ENCODE measurements around the gene PIP5K1A. TPM values are rescaled to one million over a fixed set of nuclear protein-coding genes. Genes with fewer than 3 reads are reported as not detected.
A peak's percentile ranks its signal among the peaks of the same experiment; 100 is the strongest.

PIP5K1A gene
- total and polyA plus RNA-seq, 2 experiments from 2014 or later: 17.3 to 45.7 TPM

GRCh38 chr1:151175041-151175741 is 23.2 kb upstream of the PIP5K1A start:
- H4K20me1 ChIP-seq (ENCODE audit: insufficient read depth, poor library complexity, severe bottlenecking): no peaks in the 10 kb centered on the region
- H3K4me3 ChIP-seq: no peak overlapping the region
- no peak for DNase-seq (ENCODE audit: low spot score)
- H3K27ac ChIP-seq: no peak overlapping the region
- no peaks in the 10 kb centered on the region for H3K9me2 ChIP-seq (replicated peaks; ENCODE audit: insufficient read depth)
- no peak overlapping the region for H2AFZ ChIP-seq
- no peaks in the 10 kb centered on the region for H3K9me3 ChIP-seq (ENCODE audit: low read depth)
- no peaks in the 10 kb centered on the region for H3K4me1 ChIP-seq (ENCODE audit: insufficient read depth)
- no peaks in the 10 kb centered on the region for H3K27me3 ChIP-seq
- WGBS (ENCODE audit: low lambda C conversion rate, missing lambda C conversion rate): 88% methylated on average over 6 of the region's 6 CpGs
- no peaks in the 10 kb centered on the region for H3K79me2 ChIP-seq
- H3K36me3 ChIP-seq (replicated peaks; ENCODE audit: insufficient read depth, low read depth): no peaks in the 10 kb centered on the region
- TF ChIP-seq CTCF (IDR thresholded peaks at IDR 0.05; ENCODE audit: poor library complexity) (no peak), EZH2 (IDR thresholded peaks at IDR 0.05; ENCODE audit: borderline replicate concordance) (no peak), EZH2phosphoT487 (IDR thresholded peaks at IDR 0.05; ENCODE audit: low read depth, severe bottlenecking, unreplicated experiment) (no peak)
- H3K4me2 ChIP-seq: no peak overlapping the region

GRCh38 chr1:151175863-151176262 is 22.5 kb upstream of the PIP5K1A start, which contains the start of gene TMOD4:
TMOD4 (minus strand) TSS chr1:151175981; CDS start chr1:151174875, 1,106 bp downstream.
- Histone ChIP-seq H3K4me3 (no peak within 1 kb of the TSS), H3K36me3 (replicated peaks; ENCODE audit: insufficient read depth, low read depth) (no peaks in the 10 kb centered on the region), H3K4me2 (no peak within 1 kb of the TSS), H3K4me1 (ENCODE audit: insufficient read depth) (no peaks in the 10 kb centered on the region), H3K27me3 (no peaks in the 10 kb centered on the region), H3K27ac (no peak within 1 kb of the TSS), H3K9me2 (replicated peaks; ENCODE audit: insufficient read depth) (no peaks in the 10 kb centered on the region), H3K9me3 (ENCODE audit: low read depth) (no peaks in the 10 kb centered on the region), H3K79me2 (no peaks in the 10 kb centered on the region), H4K20me1 (ENCODE audit: insufficient read depth, poor library complexity, severe bottlenecking) (no peaks in the 10 kb centered on the region), H2AFZ (no peak within 1 kb of the TSS)
- TF ChIP-seq EZH2phosphoT487 (IDR thresholded peaks at IDR 0.05; ENCODE audit: low read depth, severe bottlenecking, unreplicated experiment) (no peak), CTCF (IDR thresholded peaks at IDR 0.05; ENCODE audit: poor library complexity) (peak; percentile 27)
- 77% methylated on average over 4 of the region's 4 CpGs for WGBS (ENCODE audit: low lambda C conversion rate, missing lambda C conversion rate)
- peak; percentile 30 for DNase-seq (ENCODE audit: low spot score)

GRCh38 chr1:151176514-151177045 is 21.8 kb upstream of the PIP5K1A start:
- no peaks in the 10 kb centered on the region for H4K20me1 ChIP-seq (ENCODE audit: insufficient read depth, poor library complexity, severe bottlenecking)
- H3K27ac ChIP-seq: no peak overlapping the region
- H3K27me3 ChIP-seq: no peaks in the 10 kb centered on the region
- TF ChIP-seq EZH2phosphoT487 (IDR thresholded peaks at IDR 0.05; ENCODE audit: low read depth, severe bottlenecking, unreplicated experiment) (no peak), CTCF (IDR thresholded peaks at IDR 0.05; ENCODE audit: poor library complexity) (no peak), EZH2 (IDR thresholded peaks at IDR 0.05; ENCODE audit: borderline replicate concordance) (no peak)
- WGBS (ENCODE audit: low lambda C conversion rate, missing lambda C conversion rate): 95% methylated on average over 16 of the region's 17 CpGs
- H3K9me3 ChIP-seq (ENCODE audit: low read depth): no peaks in the 10 kb centered on the region
- no peaks in the 10 kb centered on the region for H3K9me2 ChIP-seq (replicated peaks; ENCODE audit: insufficient read depth)
- H3K4me1 ChIP-seq (ENCODE audit: insufficient read depth): no peaks in the 10 kb centered on the region
- H3K4me2 ChIP-seq: no peak overlapping the region
- no peak for DNase-seq (ENCODE audit: low spot score)
- H3K36me3 ChIP-seq (replicated peaks; ENCODE audit: insufficient read depth, low read depth): no peaks in the 10 kb centered on the region
- H2AFZ ChIP-seq: no peak overlapping the region
- no peaks in the 10 kb centered on the region for H3K79me2 ChIP-seq
- H3K4me3 ChIP-seq: no peak overlapping the region
